HepG2 (cell line): Measurements from ENCODE around the gene UQCC2. TPM values are rescaled to one million over a fixed set of nuclear protein-coding genes. Genes with fewer than 3 reads are reported as not detected.

Experiments
- CENPX ChIP-seq: sonication (generic); formaldehyde crosslinking; IDR thresholded peaks from 2 replicates; pipeline ENCODE4 v1.9.0; 2021; ENCODE audit warnings: mild to moderate bottlenecking, missing genetic modification reagents, moderate library complexity
- IRF2 ChIP-seq: IDR thresholded peaks from 2 replicates; pipeline ENCODE4 v1.6.1; 2018; ENCODE audit warnings: missing genetic modification reagents, missing compliant biosample characterization
- JUND ChIP-seq: sonication (generic); formaldehyde crosslinking; IDR thresholded peaks from 2 replicates; pipeline ENCODE4 v1.8.0; 2022; ENCODE audit warnings: mild to moderate bottlenecking, missing genetic modification reagents
- MEIS2 ChIP-seq: sonication (generic); formaldehyde crosslinking; IDR thresholded peaks from 2 replicates; pipeline ENCODE4 v1.9.0; 2021; ENCODE audit warnings: mild to moderate bottlenecking, missing genetic modification reagents
- NFYC ChIP-seq: IDR thresholded peaks from 2 replicates; pipeline ENCODE4 v1.6.1; 2016; ENCODE audit warnings: missing genetic modification reagents, missing compliant biosample characterization
- SMAD1 ChIP-seq: sonication (generic); formaldehyde crosslinking; IDR thresholded peaks from 2 replicates; pipeline ENCODE4 v1.4.0; 2020; ENCODE audit warnings: missing genetic modification reagents, low read depth, mild to moderate bottlenecking, borderline replicate concordance
- SP4 ChIP-seq: sonication (generic); formaldehyde crosslinking; IDR thresholded peaks from 2 replicates; pipeline ENCODE4 v1.8.1; 2023; ENCODE audit warnings: mild to moderate bottlenecking, missing genetic modification reagents
- SYNCRIP ChIP-seq: fragments of 200-400 bp; formaldehyde crosslinking; IDR thresholded peaks from 2 replicates; pipeline ENCODE4 v1.6.1; 2018; ENCODE audit warnings: mild to moderate bottlenecking, low read depth, low read length; ENCODE audit not compliant: insufficient read depth
- ZMYM3 ChIP-seq: sonication (generic); formaldehyde crosslinking; IDR thresholded peaks from 2 replicates; pipeline ENCODE4 v1.5.1; 2020; ENCODE audit warnings: mild to moderate bottlenecking, missing genetic modification reagents
- ZNF567 ChIP-seq: sonication (generic); formaldehyde crosslinking; IDR thresholded peaks from 2 replicates; pipeline ENCODE4 v1.8.1; 2023; ENCODE audit warnings: mild to moderate bottlenecking, missing genetic modification reagents, borderline replicate concordance
- ZNF709 ChIP-seq: sonication (generic); formaldehyde crosslinking; IDR thresholded peaks from 2 replicates; pipeline ENCODE4 v1.5.0; 2020; ENCODE audit warnings: mild to moderate bottlenecking, missing genetic modification reagents
- polyA plus RNA-seq, 8 experiments: library from polyadenylated mRNA; depleted of rRNA in 3 of 8; stranded (reverse) in 7 of 8; unstranded in 1 of 8; fragments of >200 nt; fragmentation: Illumina TruSeq in 4 of 8; extraction: Trizol in 4 of 8; gene quantifications; 2 replicates each; pipeline versions ENCODE4 v1.2.1 to v1.2.3, GENCODE V29; 2011 to 2016; ENCODE audit warnings: low read depth in 4 of 8, missing spikeins in 1 of 8, mixed read lengths in 1 of 8; ENCODE audit not compliant: insufficient read depth in 1 of 8
- total RNA-seq, 5 experiments: library from RNA; depleted of rRNA; stranded (reverse); fragments of >200 nt; fragmentation: Illumina TruSeq; extraction: Trizol; gene quantifications; 2 replicates each; pipeline ENCODE4 v1.2.3, GENCODE V29; 2016; ENCODE audit warnings: low read depth in 1 of 5
- TF ChIP-seq, protein P1 (sequence below): sonication (generic); formaldehyde crosslinking; IDR thresholded peaks from 2 replicates; pipeline ENCODE4 v1.4.0; 2020; ENCODE audit warnings: missing genetic modification reagents
- TF ChIP-seq, protein P2 (sequence below): sonication (generic); formaldehyde crosslinking; IDR thresholded peaks from 2 replicates; pipeline ENCODE4 v1.4.0; 2020; ENCODE audit warnings: missing genetic modification reagents
- TF ChIP-seq, protein P3 (sequence below): IDR thresholded peaks from 2 replicates; pipeline ENCODE4 v1.6.1; 2016; ENCODE audit warnings: low read depth
- TF ChIP-seq, protein P4 (sequence below): fragments of 450-650 bp; IDR thresholded peaks from 2 replicates; pipeline ENCODE4 v1.6.1; 2016
- TF ChIP-seq, protein P5 (sequence below): sonication (generic); formaldehyde crosslinking; IDR thresholded peaks from 2 replicates; pipeline ENCODE4 v1.5.1; 2020; ENCODE audit warnings: mild to moderate bottlenecking, missing genetic modification reagents, borderline replicate concordance

Gene UQCC2
- total and polyA plus RNA-seq, 2 of the 13 experiments (the other 11 are each of a cell fraction or from before 2014, with no cell fraction given), result 82.4 to 238 TPM

DNA sequence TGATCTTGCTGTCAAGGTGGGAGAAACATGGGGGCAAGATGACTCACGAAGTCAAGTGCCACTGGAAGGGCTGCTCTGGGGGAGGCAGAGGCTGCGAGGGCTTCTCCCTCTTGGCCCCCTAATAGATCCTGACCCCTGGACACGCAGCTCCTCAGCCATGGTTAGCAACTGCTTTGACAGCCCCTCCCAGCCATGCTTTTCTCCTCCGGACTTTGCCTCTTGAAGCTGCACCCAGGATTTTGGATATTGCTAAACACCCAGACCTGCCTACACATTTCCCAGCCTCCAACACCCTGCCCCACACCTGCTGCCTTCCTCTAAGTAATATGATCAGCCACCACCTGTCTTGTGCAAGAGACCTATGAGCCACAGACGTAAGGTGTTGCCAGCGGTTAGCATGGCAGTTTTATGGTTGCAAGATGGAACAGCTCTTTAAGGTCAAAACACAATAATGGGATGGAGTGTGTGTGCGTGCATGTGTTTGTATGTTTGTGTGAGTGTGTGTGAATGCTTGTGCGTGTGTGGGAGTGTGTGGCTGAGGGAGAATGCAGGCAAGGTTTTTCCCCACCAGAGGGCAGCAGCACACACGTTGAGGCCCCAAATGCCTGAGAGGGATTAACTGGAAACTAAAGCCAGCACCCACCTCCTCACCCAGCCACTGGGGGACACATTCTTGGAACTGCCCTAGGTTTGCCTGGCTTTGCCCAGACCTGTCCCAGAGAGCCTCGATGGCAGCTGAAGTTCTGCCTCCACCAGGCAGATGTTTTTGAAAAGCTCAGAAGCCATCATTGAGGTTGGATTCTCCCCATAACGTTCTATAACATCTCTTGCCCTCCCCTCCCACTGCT lies 32.7 kb upstream of the UQCC2 start (continued):
- TF ChIP-seq, protein P1, sequence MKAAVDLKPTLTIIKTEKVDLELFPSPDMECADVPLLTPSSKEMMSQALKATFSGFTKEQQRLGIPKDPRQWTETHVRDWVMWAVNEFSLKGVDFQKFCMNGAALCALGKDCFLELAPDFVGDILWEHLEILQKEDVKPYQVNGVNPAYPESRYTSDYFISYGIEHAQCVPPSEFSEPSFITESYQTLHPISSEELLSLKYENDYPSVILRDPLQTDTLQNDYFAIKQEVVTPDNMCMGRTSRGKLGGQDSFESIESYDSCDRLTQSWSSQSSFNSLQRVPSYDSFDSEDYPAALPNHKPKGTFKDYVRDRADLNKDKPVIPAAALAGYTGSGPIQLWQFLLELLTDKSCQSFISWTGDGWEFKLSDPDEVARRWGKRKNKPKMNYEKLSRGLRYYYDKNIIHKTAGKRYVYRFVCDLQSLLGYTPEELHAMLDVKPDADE, result no peak
- TF ChIP-seq ZNF567 (no peak), SYNCRIP (no peak), SP4 (CRISPR knock-in tag) (no peak; the same call in 1 of the 2 replicates), SMAD1 (peak; percentile 36; the same call in 1 of the 2 replicates), CENPX (CRISPR knock-in tag) (no peak), JUND (0 out of 2 replicates have a peak, but pooled peaks have one; percentile 38), IRF2 (CRISPR knock-in tag) (0 out of 2 replicates have a peak, but pooled peaks have one; percentile 43), ZNF709 (no peak), MEIS2 (CRISPR knock-in tag) (no peak), ZMYM3 (CRISPR knock-in tag) (no peak), NFYC (CRISPR knock-in tag) (no peak)
- TF ChIP-seq, protein P2, sequence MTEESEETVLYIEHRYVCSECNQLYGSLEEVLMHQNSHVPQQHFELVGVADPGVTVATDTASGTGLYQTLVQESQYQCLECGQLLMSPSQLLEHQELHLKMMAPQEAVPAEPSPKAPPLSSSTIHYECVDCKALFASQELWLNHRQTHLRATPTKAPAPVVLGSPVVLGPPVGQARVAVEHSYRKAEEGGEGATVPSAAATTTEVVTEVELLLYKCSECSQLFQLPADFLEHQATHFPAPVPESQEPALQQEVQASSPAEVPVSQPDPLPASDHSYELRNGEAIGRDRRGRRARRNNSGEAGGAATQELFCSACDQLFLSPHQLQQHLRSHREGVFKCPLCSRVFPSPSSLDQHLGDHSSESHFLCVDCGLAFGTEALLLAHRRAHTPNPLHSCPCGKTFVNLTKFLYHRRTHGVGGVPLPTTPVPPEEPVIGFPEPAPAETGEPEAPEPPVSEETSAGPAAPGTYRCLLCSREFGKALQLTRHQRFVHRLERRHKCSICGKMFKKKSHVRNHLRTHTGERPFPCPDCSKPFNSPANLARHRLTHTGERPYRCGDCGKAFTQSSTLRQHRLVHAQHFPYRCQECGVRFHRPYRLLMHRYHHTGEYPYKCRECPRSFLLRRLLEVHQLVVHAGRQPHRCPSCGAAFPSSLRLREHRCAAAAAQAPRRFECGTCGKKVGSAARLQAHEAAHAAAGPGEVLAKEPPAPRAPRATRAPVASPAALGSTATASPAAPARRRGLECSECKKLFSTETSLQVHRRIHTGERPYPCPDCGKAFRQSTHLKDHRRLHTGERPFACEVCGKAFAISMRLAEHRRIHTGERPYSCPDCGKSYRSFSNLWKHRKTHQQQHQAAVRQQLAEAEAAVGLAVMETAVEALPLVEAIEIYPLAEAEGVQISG (CRISPR knock-in tag), result no peak
- TF ChIP-seq, protein P3, sequence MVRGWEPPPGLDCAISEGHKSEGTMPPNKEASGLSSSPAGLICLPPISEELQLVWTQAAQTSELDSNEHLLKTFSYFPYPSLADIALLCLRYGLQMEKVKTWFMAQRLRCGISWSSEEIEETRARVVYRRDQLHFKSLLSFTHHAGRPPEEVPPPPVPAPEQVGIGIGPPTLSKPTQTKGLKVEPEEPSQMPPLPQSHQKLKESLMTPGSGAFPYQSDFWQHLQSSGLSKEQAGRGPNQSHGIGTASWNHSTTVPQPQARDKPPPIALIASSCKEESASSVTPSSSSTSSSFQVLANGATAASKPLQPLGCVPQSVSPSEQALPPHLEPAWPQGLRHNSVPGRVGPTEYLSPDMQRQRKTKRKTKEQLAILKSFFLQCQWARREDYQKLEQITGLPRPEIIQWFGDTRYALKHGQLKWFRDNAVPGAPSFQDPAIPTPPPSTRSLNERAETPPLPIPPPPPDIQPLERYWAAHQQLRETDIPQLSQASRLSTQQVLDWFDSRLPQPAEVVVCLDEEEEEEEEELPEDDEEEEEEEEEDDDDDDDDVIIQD (CRISPR knock-in tag), result peak; percentile 33; the same call in 1 of the 2 replicates
- TF ChIP-seq, protein P4, sequence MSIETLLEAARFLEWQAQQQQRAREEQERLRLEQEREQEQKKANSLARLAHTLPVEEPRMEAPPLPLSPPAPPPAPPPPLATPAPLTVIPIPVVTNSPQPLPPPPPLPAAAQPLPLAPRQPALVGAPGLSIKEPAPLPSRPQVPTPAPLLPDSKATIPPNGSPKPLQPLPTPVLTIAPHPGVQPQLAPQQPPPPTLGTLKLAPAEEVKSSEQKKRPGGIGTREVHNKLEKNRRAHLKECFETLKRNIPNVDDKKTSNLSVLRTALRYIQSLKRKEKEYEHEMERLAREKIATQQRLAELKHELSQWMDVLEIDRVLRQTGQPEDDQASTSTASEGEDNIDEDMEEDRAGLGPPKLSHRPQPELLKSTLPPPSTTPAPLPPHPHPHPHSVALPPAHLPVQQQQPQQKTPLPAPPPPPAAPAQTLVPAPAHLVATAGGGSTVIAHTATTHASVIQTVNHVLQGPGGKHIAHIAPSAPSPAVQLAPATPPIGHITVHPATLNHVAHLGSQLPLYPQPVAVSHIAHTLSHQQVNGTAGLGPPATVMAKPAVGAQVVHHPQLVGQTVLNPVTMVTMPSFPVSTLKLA, result no peak
- TF ChIP-seq, protein P5, sequence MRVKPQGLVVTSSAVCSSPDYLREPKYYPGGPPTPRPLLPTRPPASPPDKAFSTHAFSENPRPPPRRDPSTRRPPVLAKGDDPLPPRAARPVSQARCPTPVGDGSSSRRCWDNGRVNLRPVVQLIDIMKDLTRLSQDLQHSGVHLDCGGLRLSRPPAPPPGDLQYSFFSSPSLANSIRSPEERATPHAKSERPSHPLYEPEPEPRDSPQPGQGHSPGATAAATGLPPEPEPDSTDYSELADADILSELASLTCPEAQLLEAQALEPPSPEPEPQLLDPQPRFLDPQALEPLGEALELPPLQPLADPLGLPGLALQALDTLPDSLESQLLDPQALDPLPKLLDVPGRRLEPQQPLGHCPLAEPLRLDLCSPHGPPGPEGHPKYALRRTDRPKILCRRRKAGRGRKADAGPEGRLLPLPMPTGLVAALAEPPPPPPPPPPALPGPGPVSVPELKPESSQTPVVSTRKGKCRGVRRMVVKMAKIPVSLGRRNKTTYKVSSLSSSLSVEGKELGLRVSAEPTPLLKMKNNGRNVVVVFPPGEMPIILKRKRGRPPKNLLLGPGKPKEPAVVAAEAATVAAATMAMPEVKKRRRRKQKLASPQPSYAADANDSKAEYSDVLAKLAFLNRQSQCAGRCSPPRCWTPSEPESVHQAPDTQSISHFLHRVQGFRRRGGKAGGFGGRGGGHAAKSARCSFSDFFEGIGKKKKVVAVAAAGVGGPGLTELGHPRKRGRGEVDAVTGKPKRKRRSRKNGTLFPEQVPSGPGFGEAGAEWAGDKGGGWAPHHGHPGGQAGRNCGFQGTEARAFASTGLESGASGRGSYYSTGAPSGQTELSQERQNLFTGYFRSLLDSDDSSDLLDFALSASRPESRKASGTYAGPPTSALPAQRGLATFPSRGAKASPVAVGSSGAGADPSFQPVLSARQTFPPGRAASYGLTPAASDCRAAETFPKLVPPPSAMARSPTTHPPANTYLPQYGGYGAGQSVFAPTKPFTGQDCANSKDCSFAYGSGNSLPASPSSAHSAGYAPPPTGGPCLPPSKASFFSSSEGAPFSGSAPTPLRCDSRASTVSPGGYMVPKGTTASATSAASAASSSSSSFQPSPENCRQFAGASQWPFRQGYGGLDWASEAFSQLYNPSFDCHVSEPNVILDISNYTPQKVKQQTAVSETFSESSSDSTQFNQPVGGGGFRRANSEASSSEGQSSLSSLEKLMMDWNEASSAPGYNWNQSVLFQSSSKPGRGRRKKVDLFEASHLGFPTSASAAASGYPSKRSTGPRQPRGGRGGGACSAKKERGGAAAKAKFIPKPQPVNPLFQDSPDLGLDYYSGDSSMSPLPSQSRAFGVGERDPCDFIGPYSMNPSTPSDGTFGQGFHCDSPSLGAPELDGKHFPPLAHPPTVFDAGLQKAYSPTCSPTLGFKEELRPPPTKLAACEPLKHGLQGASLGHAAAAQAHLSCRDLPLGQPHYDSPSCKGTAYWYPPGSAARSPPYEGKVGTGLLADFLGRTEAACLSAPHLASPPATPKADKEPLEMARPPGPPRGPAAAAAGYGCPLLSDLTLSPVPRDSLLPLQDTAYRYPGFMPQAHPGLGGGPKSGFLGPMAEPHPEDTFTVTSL, result no peak
